ENCODE data around the gene STH. TPM values are rescaled to one million over a fixed set of nuclear protein-coding genes. Genes with fewer than 3 reads are reported as not detected.

The STH gene
- total RNA-seq, 1 experiment from 2014 or later: not detected

DNA sequence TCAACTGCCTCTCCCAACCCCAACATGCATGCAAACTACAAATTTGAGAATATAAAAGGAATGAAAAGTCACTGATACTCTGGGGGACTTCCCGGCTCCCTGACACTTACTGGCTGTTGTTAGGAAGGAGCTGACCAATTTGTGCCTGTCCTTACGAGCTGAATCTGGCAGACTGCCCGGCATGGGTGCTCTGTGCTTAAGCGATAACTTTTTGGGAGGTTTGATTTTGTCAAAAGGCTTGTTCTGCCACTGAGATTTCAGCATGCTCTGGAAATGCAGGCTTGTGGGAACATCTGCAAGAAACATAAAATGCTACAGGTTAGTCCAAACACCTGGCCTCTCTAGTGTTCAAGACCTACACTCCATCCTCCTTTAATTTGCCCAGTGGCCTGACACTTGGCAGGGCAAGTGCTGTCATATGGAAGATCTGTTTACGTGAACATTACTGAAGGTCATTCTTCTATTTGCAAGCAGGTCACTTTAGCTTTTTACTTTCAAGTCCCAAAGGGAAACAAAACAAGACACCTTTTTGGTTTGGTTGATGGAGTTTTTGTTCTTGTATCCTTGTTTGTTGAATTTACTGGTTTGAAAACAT, 40.6 kb downstream of the STH start:
- DNase-seq (ENCODE audit: extremely low read depth, low read depth): no peak

GRCh38 chr17:46042246-46042645, 43.2 kb downstream of the STH start:
- no peak for DNase-seq (ENCODE audit: extremely low read depth, low read depth)

DNA sequence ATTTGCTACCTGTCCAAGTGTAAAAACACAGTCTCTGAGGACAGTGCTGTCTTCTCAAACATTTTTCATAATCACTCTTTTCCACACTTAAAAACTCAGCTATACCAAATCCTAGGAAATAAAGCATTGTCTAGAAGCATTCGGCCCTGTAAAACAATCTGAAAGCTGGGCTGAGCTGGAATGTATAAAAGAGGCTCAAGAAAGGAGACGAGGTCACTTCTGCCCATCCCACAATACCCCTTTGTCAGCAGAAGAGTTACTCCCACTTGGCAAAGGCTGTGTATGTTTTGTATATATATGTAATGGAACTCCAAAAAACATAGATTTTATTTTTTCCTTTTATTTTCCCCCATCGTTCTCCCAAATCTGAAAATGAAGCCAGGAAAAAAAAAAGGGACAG, 43.9 kb downstream of the STH start:
- no peak for DNase-seq (ENCODE audit: extremely low read depth, low read depth)

DNA sequence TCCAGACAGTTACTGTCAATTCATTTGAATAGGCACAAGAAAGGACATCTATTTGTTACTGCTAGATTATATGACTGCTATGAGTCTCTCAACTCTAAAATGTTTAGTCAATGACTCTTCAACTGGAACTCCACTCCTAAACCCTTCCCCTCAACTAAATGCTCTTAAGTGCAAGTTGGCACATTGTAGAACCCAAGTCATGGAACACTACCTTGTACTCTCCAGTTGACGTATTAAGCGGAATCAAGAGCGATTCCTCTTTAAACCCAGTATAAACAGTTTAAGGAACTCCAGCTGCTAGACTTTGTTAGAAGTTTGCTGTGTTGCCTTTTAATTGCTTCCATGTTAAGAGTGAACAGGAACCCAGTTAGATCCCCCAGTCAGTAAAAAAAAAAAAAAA, 44.6 kb downstream of the STH start:
- no peak for DNase-seq (ENCODE audit: extremely low read depth, low read depth)

DNA sequence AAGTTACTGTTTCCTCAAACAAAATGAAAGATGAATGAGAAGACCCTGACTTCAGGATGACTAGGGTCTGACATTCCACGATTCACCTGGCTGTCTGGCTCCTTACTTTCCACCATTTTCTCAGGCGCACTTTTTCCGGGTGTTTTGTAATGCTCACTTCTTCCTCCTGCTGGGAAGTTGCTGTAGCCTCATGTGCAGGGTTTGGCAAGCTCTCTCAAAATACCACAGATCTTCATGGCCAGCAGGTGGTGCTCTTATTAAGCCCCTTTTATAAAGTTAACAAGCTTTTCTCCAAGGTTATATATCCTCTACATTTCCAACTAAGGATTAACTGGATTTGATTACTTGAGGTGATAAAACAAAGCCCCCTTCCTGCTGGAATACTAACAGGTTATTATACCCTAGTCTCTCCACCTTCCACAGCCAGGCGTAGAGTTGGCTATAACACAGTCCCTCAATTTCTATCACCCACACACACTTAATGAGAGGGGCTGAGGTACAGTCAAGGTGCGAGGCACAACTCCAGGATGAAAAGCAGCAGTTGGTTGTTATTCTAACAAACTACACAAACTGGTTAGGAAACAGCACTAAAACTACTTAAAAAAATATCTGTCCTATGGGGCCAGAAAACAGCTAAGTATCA, 45.4 kb downstream of the STH start:
- peak; percentile 78 for DNase-seq (ENCODE audit: extremely low read depth, low read depth)

- DNase-seq (ENCODE audit: extremely low read depth, low read depth): no peak
Observed at GRCh38 chr17:46044989-46045388, 45.9 kb downstream of the STH start.

DNA sequence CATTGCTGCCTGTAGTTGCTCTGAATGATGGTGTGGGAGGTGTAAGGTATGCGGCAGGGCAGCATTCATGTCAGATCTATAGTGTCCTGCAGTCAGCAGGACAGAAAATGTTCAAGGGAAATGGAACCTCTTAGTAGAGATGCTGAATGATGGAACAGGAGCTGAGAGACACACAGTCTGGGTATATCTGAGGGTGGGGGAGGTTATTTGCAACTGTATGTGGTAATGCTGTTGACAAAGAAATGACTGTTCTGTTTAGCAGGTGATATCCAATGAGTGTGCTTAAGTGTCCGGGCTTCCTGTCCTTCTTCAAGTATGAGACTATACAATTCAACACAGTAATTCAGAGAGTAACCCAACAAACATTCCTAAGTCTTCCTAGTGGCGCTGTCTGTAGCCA, 46.6 kb downstream of the STH start:
- no peak for DNase-seq (ENCODE audit: extremely low read depth, low read depth)

DNA sequence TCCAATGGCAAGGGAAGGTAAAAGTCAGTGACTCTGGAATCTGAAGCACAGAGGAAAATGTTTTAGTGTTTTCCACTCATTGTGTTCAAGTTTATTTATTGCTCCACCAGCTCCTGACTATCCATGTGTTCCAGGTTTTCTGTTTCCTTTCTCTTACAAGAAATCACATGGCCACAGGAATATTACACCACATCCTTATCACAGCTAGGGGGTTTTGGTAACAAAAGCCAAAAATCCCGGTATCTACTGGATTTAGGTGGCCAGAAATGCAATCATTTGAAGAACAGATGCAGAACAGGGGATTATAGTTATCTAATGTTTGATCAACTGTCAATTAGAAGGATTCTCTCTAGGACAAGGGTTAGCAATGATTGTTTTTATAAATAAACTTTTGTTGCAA, 47.9 kb downstream of the STH start:
- no peak for DNase-seq (ENCODE audit: extremely low read depth, low read depth)

GRCh38 chr17:46047398-46047797, 48.3 kb downstream of the STH start:
- no peak for DNase-seq (ENCODE audit: extremely low read depth, low read depth)

- no peak for DNase-seq (ENCODE audit: extremely low read depth, low read depth)
Observed at GRCh38 chr17:46047856-46048255, 48.8 kb downstream of the STH start.

Other genes starting within 250 kb of the STH start
- not detected in 2 replicates for gene CRHR1, start 214.9 kb upstream of the STH start, total RNA-seq (2014; rRNA removed; shearing (Covaris generic))
- not detected in 2 replicates for gene SPPL2C, start 154.4 kb upstream of the STH start, total RNA-seq (2014; rRNA removed; shearing (Covaris generic))
- 3.5 and 4.0 TPM in 2 replicates for gene MAPT, start 104.7 kb upstream of the STH start, total RNA-seq (2014; rRNA removed; shearing (Covaris generic))
- gene KANSL1, start 194.2 kb downstream of the STH start, total RNA-seq (2014; rRNA removed; shearing (Covaris generic)): 19.5 and 20.4 TPM in 2 replicates